Liver (tissue), 3 donors: ENCODE data around the gene GGT1.

Experiments used
- EGR1 ChIP-seq, 2 donors: IDR thresholded peaks; 2 replicates each; pipeline ENCODE4 v1.6.1; 2016 to 2018; ENCODE audit warnings: antibody characterized with exemption in 2 of 2, low read depth in 2 of 2
- JUND ChIP-seq, 2 donors: IDR thresholded peaks; 2 replicates each; pipeline ENCODE4 v1.6.1; 2016; ENCODE audit warnings: antibody characterized with exemption in 2 of 2
- RXRA ChIP-seq, 2 donors: IDR thresholded peaks; 2 replicates each; pipeline ENCODE4 v1.6.1; 2017 to 2018; ENCODE audit warnings: antibody characterized with exemption in 2 of 2, mild to moderate bottlenecking in 1 of 2
- TAF1 ChIP-seq: conservative IDR thresholded peaks from 2 replicates; pipeline ENCODE4 v1.6.1; 2016; ENCODE audit warnings: antibody characterized with exemption, mild to moderate bottlenecking
- YY1 ChIP-seq: IDR thresholded peaks from 2 replicates; pipeline ENCODE4 v1.6.1; 2016; ENCODE audit warnings: antibody characterized with exemption, mild to moderate bottlenecking
- TF ChIP-seq, protein P1 (sequence below): IDR thresholded peaks from 2 replicates; pipeline ENCODE4 v1.6.1; 2016; ENCODE audit warnings: antibody characterized with exemption, mild to moderate bottlenecking
- TF ChIP-seq, protein P2 (sequence below): fragments of 150-350 bp; IDR thresholded peaks from 2 replicates; pipeline ENCODE4 v1.5.1; 2017; ENCODE audit warnings: improper control_type of control experiment, low read depth, low read length; ENCODE audit not compliant: missing input control
- donor health status: healthy.
- donor health status: healthy.

DNA sequence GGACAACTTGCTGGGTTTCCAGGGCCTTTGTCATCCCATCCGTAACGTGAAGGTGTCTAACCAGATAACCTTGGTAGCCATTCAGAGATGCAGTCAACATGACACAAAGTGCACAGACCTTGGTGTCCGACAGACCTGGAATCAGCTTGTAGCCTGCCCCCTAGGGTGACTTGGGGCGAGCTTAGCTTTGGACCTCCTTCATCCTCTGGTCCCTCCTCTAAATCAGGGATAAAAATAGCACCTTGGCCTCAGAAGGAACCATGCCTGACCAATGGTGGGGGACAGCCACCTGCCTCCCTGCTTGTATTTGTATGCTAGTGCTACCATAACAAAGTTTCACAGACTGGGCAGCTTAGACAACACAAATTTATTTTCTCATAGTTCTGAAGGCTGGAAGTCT, 43.5 kb upstream of the GGT1 start:
- TF ChIP-seq RXRA (IDR thresholded peaks at IDR 0.05) (no peak), YY1 (no peak), JUND (IDR thresholded peaks at IDR 0.05) (no peak), TAF1 (no peak), EGR1 (IDR thresholded peaks at IDR 0.05; ENCODE audit: low read depth in 2 of 2) (no peak)
- TF ChIP-seq, protein P1, sequence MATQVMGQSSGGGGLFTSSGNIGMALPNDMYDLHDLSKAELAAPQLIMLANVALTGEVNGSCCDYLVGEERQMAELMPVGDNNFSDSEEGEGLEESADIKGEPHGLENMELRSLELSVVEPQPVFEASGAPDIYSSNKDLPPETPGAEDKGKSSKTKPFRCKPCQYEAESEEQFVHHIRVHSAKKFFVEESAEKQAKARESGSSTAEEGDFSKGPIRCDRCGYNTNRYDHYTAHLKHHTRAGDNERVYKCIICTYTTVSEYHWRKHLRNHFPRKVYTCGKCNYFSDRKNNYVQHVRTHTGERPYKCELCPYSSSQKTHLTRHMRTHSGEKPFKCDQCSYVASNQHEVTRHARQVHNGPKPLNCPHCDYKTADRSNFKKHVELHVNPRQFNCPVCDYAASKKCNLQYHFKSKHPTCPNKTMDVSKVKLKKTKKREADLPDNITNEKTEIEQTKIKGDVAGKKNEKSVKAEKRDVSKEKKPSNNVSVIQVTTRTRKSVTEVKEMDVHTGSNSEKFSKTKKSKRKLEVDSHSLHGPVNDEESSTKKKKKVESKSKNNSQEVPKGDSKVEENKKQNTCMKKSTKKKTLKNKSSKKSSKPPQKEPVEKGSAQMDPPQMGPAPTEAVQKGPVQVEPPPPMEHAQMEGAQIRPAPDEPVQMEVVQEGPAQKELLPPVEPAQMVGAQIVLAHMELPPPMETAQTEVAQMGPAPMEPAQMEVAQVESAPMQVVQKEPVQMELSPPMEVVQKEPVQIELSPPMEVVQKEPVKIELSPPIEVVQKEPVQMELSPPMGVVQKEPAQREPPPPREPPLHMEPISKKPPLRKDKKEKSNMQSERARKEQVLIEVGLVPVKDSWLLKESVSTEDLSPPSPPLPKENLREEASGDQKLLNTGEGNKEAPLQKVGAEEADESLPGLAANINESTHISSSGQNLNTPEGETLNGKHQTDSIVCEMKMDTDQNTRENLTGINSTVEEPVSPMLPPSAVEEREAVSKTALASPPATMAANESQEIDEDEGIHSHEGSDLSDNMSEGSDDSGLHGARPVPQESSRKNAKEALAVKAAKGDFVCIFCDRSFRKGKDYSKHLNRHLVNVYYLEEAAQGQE, result no peak
- TF ChIP-seq, protein P2, sequence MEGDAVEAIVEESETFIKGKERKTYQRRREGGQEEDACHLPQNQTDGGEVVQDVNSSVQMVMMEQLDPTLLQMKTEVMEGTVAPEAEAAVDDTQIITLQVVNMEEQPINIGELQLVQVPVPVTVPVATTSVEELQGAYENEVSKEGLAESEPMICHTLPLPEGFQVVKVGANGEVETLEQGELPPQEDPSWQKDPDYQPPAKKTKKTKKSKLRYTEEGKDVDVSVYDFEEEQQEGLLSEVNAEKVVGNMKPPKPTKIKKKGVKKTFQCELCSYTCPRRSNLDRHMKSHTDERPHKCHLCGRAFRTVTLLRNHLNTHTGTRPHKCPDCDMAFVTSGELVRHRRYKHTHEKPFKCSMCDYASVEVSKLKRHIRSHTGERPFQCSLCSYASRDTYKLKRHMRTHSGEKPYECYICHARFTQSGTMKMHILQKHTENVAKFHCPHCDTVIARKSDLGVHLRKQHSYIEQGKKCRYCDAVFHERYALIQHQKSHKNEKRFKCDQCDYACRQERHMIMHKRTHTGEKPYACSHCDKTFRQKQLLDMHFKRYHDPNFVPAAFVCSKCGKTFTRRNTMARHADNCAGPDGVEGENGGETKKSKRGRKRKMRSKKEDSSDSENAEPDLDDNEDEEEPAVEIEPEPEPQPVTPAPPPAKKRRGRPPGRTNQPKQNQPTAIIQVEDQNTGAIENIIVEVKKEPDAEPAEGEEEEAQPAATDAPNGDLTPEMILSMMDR, result no peak
